GM12874 (cell line): Measurements from ENCODE around the gene SEMA3C.

Experiments
- TF ChIP-seq, protein P1 (sequence below): IDR thresholded peaks from 2 replicates; pipeline ENCODE4 v1.5.1; 2011; ENCODE audit warnings: low read depth, mild to moderate bottlenecking, control low read depth, low read length, moderate library complexity; ENCODE audit not compliant: insufficient read depth

The SEMA3C gene

DNA sequence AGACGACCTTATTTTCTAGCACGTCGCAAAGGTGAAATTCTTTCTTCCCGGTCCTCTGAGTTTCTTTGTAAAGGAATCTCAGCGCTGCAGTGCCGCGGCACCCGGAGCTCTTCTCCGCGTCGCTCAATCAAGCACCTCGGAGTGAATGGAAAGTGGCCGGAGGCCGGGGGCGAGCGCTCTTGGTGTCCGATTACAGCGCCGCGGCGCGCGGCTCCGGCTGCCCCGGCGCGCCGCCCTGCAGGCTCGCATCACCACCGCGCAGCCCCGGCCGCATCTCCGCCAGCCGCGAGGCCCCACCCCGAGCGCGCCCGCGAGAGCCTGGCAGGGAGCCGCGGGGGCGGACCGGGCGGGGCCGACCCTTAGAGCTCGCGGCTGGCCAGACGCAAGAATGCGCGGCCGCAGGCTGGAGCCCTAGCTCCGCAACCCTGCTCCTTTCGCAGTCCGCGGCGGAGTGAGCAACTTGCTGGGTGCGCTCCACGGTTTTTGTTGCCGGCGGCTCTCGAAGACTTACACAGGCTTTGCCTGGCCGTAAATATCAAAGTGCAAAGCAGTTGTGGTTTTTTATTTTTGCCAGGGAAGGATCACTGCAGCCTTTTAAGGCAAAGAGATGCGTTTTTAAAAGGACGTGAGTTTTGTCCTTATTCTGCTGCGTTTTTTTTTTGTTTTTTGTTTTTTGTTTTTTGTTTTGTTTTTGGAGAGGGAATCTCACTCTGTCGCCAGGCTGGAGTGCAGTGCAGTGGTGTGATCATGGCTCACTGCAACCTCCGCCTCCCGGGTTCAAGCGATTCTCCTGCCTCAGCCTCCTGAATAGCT lies at the start of gene SEMA3C:
TSS of gene SEMA3C (minus strand) at position 143 of the 813 bp plus-strand sequence. CDS start 2,270 bp downstream, outside the sequence.
- TF ChIP-seq, protein P1, sequence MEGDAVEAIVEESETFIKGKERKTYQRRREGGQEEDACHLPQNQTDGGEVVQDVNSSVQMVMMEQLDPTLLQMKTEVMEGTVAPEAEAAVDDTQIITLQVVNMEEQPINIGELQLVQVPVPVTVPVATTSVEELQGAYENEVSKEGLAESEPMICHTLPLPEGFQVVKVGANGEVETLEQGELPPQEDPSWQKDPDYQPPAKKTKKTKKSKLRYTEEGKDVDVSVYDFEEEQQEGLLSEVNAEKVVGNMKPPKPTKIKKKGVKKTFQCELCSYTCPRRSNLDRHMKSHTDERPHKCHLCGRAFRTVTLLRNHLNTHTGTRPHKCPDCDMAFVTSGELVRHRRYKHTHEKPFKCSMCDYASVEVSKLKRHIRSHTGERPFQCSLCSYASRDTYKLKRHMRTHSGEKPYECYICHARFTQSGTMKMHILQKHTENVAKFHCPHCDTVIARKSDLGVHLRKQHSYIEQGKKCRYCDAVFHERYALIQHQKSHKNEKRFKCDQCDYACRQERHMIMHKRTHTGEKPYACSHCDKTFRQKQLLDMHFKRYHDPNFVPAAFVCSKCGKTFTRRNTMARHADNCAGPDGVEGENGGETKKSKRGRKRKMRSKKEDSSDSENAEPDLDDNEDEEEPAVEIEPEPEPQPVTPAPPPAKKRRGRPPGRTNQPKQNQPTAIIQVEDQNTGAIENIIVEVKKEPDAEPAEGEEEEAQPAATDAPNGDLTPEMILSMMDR: no peak

DNA sequence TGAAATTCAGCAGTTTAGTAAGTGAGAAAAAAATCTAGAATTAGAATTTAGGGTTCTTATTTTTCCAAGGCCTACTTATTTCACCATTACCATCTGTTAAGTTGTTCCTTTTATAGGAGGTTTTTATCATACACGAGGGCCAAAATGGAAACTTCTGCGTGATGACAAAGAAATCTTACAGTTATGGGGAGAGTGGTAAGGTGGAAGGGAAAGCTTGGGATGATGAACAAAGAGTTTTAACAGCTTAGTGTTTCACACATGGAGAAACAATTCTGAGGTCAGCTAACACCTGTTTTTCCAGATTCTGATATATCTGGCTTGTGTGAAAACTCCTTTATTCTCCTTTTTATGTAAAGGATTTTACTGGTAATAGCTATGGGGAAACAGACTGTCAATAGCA lies 49.8 kb upstream of the SEMA3C start:
- TF ChIP-seq, protein P1: no peak

DNA sequence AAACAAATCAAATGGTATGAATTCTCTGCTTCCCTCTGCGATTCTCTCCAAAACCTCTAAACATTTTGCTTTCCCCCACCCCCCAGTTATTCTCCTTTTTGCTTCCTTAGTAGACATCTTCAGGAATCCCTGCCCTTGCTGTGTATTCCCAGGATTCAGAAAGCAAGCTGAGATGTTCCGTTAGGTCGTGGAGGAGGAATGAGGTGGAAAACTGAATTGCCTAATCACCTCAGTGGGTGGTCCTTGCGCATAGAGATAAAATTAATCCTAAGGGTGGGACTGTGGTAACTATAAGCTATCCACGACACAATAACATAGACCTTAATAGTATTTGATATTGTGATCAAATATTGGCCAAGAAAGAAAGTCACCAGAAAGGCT lies 49.1 kb upstream of the SEMA3C start:
- TF ChIP-seq, protein P1: no peak

DNA sequence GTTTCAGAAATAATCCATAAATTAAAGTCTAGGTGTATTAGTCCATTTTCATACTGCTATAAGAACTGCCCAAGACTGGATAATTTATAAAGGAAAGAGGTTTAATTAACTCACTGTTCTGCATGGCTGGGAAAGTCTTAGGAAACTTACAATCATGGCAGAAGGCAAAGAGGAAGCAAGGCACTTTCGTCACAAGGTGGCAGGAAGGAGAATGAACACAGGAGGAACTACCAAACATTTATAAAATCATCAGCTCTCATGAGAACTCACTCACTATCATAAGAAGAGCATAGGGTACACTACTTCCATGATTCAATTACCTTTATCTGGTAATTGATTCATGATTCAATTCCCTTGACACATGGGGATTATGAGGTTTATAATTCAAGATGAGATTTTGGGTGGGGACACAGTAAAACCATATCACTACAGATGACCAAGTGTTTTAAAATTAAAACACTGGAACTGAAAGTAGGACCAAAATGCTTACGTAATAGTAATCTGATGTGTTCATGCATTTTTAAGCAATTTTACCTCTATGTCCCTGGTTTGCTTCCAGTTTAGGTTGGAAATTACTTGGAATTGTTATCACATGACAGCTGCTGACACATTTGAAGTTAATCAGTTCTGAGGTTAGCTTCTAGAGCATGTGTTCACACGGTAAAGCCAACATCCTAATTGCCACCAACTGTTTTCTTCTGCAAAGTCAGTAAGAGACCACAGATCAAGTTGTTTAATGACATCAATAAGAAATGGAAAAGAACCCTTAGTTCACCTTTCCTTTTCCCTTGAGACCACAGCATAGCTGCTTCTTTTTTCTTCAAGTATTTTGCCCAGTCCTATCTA lies 48.4 kb upstream of the SEMA3C start:
- TF ChIP-seq, protein P1: no peak

DNA sequence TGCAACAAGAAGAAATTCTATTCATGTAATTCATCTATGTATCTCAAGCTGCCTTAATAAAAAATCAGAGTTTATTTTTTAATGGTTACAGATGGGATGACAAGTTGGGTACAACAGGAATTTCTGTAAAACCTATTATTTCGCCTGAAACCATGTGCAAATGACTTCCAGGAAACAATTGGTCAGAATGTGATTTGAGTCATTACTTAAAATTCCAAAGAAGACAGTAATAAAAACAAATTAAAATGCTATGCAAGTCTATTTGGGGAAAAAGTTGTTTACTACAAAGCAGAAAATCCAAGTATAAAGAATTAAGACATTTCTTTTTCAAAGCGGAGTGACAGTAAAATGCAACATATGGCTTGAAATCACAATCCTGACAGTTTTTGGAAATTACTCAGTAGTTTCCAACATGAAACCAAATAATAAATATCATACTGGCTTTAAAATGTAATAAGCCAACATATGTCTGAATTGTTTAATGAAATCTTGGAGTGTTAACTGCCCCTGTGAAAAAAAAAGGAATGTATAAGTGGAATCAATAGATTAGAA lies 41.5 kb upstream of the SEMA3C start:
- TF ChIP-seq, protein P1: no peak

DNA sequence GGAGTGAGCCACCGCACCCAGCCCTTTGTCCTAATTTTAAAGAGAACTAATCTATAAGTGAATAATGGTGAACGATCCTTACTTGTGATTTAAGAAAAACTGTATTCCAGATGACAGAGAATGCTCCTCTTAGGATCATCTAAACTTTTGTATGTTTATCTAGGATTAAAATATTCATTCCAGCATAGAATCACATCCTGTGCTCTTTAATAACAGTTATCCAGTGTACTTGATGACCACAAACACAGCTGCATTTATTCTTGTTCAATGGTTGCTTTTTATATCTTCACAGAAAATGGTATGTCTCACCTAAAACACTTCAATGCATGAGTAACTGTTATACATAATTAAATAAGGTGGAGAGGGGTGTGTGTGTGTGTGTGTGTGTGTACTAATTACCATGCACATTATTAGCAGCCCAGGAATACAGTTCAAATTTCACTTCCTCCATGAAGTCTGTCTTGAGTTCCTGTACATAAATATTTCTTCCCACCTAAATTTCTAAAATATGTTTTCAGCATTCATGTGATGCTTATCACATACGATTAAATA lies 38.5 kb upstream of the SEMA3C start:
- TF ChIP-seq, protein P1: no peak

DNA sequence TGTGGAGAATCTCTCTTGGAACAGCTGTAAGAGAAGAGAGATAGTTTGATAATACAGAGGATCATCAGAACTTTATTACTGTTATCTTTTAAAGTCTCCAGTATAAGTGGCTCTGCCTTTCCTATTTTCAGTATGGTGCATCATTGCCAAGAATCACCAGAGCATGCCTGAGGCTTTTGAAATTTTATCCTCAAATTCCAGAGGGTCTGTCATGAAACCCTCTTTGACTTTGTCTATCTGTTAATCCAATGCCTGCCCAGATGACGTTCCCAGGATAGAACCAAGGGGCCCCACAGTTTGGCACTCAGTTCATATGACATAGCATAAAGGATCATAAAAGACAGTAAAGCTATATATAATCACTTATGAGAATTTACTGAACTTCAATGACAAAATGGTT lies 35.3 kb upstream of the SEMA3C start:
- TF ChIP-seq, protein P1: no peak
